A549 (cell line): ENCODE measurements around the gene TRPM6. TPM values are rescaled to one million over a fixed set of nuclear protein-coding genes. Genes with fewer than 3 reads are reported as not detected.

Experiments
- ATAC-seq, 2 experiments: fragments of 200-7000 bp in 1 of 2; fragments of >200 bp in 1 of 2; cut with Nextera tagmentation in 1 of 2; cut with Tn5 transposase in 1 of 2; 3 replicates each; pipeline versions ENCODE4 v1.8.0 to v1.9.1; 2018 to 2020; ENCODE audit warnings: mild to moderate bottlenecking in 1 of 2, moderate library complexity in 1 of 2
- CTCF ChIA-PET: fragments of 300-600 bp; sonication (Branson Sonifier 250); formaldehyde crosslinking; extraction: SDS; loops from one replicate; lab custom pipeline; 2021; ENCODE audit warnings: antibody characterized with exemption, inconsistent platforms; lab: Yijun Ruan, JAX
- POLR2A ChIA-PET: fragments of 350-600 bp; formaldehyde crosslinking; extraction: SDS; loops from one replicate; lab custom pipeline; 2021; ENCODE audit warnings: antibody characterized with exemption, inconsistent platforms; lab: Yijun Ruan, JAX
- DNase-seq, 2 experiments: peaks; one replicate each; pipeline versions ENCODE4 v3.0.0 to v3.0.0-alpha.2; 2011 to 2016; ENCODE audit warnings: low read depth in 1 of 2, low spot score in 1 of 2
- FAIRE-seq: peaks from 2 replicates; lab custom pipeline; 2011; peaks lifted over from hg19 to GRCh38; lab: Jason Lieb, UNC
- H3K27ac ChIP-seq, 2 experiments: fragments of >200 bp; sonication (Bioruptor Twin); formaldehyde crosslinking; 3 replicates each; pipeline ENCODE4 v1.5.1; 2016 to 2017
- H3K4me1 ChIP-seq: fragments of >200 bp; sonication (Bioruptor Twin); formaldehyde crosslinking; 3 replicates; pipeline ENCODE4 v1.6.1; 2016
- H3K4me2 ChIP-seq: fragments of >200 bp; sonication (Bioruptor Twin); formaldehyde crosslinking; 3 replicates; pipeline ENCODE4 v1.6.1; 2016
- H3K4me3 ChIP-seq: fragments of >200 bp; sonication (Bioruptor Twin); formaldehyde crosslinking; 3 replicates; pipeline ENCODE4 v1.5.1; 2016
- H3K9me3 ChIP-seq: fragments of >200 bp; sonication (Bioruptor Twin); formaldehyde crosslinking; 3 replicates; pipeline ENCODE4 v1.6.1; 2016
- BCL3 ChIP-seq: fragments of >200 bp; sonication (Bioruptor Twin); formaldehyde crosslinking; IDR thresholded peaks from 3 replicates; pipeline ENCODE4 v1.6.1; 2016
- CHD2 ChIP-seq: fragments of 150-350 bp; IDR thresholded peaks from 2 replicates; pipeline ENCODE4 v1.6.1; 2014; ENCODE audit warnings: low read length; ENCODE audit not compliant: partially characterized antibody
- CTCF ChIP-seq: fragments of >200 bp; sonication (Bioruptor Twin); formaldehyde crosslinking; IDR thresholded peaks from 3 replicates; pipeline ENCODE4 v1.5.1; 2016
- E2F6 ChIP-seq: IDR thresholded peaks from 2 replicates; pipeline ENCODE4 v1.6.1; 2012; ENCODE audit warnings: low read depth, borderline replicate concordance
- FOSB ChIP-seq: fragments of 250-450 bp; sonication (Bioruptor Pico); IDR thresholded peaks from 2 replicates; pipeline ENCODE4 v1.5.0; 2020; ENCODE audit warnings: mild to moderate bottlenecking, moderate library complexity
- FOSL2 ChIP-seq, 2 experiments: fragments of 450-650 bp in 1 of 2; fragments of >200 bp in 1 of 2; sonication (Bioruptor Twin) in 1 of 2; formaldehyde crosslinking; IDR thresholded peaks; 2 replicates each; pipeline versions ENCODE4 v1.5.0 to v1.6.1; 2016 to 2020; ENCODE audit warnings: mild to moderate bottlenecking in 1 of 2, moderate library complexity in 1 of 2
- HDAC2 ChIP-seq: fragments of 200-600 bp; sonication (generic); IDR thresholded peaks from 2 replicates; pipeline ENCODE4 v1.6.1; 2016
- HOXB13 ChIP-seq: fragments of 250-450 bp; sonication (Bioruptor Pico); IDR thresholded peaks from 2 replicates; pipeline ENCODE4 v1.5.0; 2020; ENCODE audit warnings: low read depth, mild to moderate bottlenecking, moderate library complexity
- KDM1A ChIP-seq: fragments of 200-600 bp; sonication (generic); IDR thresholded peaks from 2 replicates; pipeline ENCODE4 v1.6.1; 2016; ENCODE audit warnings: low read depth, mild to moderate bottlenecking
- KDM5A ChIP-seq: fragments of 200-600 bp; sonication (generic); IDR thresholded peaks from 2 replicates; pipeline ENCODE4 v1.6.1; 2016; ENCODE audit warnings: antibody characterized with exemption, mild to moderate bottlenecking
- MYC ChIP-seq: IDR thresholded peaks from 2 replicates; pipeline ENCODE4 v1.6.1; 2012; ENCODE audit warnings: mild to moderate bottlenecking, inconsistent platforms, low read length, improper control_type of control experiment, borderline replicate concordance
- NR3C1 ChIP-seq: fragments of >200 bp; sonication (Bioruptor Twin); formaldehyde crosslinking; IDR thresholded peaks from 3 replicates; pipeline ENCODE4 v1.6.1; 2017
- PHF8 ChIP-seq: fragments of 200-600 bp; sonication (generic); IDR thresholded peaks from 2 replicates; pipeline ENCODE4 v1.6.1; 2016; ENCODE audit warnings: low read depth, mild to moderate bottlenecking, antibody characterized with exemption, moderate library complexity, borderline replicate concordance
- POLR2A ChIP-seq: IDR thresholded peaks from 2 replicates; pipeline ENCODE4 v1.6.1; 2012; ENCODE audit warnings: mild to moderate bottlenecking, low read length
- RAD21 ChIP-seq, 2 experiments: fragments of >200 bp in 1 of 2; sonication (Bioruptor Twin) in 1 of 2; formaldehyde crosslinking in 1 of 2; IDR thresholded peaks in 1 of 2; conservative IDR thresholded peaks in 1 of 2; 2 replicates in 1 of 2; 3 replicates in 1 of 2; pipeline ENCODE4 v1.6.1; 2012 to 2018; ENCODE audit warnings: inconsistent platforms in 1 of 2
- REST ChIP-seq: fragments of 200-600 bp; sonication (generic); IDR thresholded peaks from 2 replicates; pipeline ENCODE4 v1.6.1; 2016; ENCODE audit warnings: antibody characterized with exemption, mild to moderate bottlenecking, moderate library complexity
- RNF2 ChIP-seq: fragments of 200-600 bp; sonication (generic); IDR thresholded peaks from 2 replicates; pipeline ENCODE4 v1.6.1; 2016; ENCODE audit warnings: low read depth, mild to moderate bottlenecking, antibody characterized with exemption, moderate library complexity, borderline replicate concordance
- TFCP2L1 ChIP-seq: fragments of 250-450 bp; sonication (Bioruptor Pico); IDR thresholded peaks from 2 replicates; pipeline ENCODE4 v1.5.0; 2021; ENCODE audit warnings: mild to moderate bottlenecking
- ZNF302 ChIP-seq: fragments of 250-450 bp; sonication (Bioruptor Pico); IDR thresholded peaks from 2 replicates; pipeline ENCODE4 v1.9.0; 2021; ENCODE audit warnings: inconsistent platforms, mild to moderate bottlenecking, moderate library complexity
- ZSCAN20 ChIP-seq: fragments of 250-450 bp; sonication (Bioruptor Pico); IDR thresholded peaks from 2 replicates; pipeline ENCODE4 v1.8.0; 2022; ENCODE audit warnings: mild to moderate bottlenecking, moderate library complexity
- WGBS: methylation state at CpG from one replicate; pipeline ENCODE4 v1.1.6; 2017; ENCODE audit errors: missing lambda C conversion rate; 5-methylcytosine and 5-hydroxymethylcytosine counted together
- polyA plus RNA-seq, 4 experiments: library from polyadenylated mRNA; depleted of rRNA in 3 of 4; stranded (reverse); fragments of >200 nt; fragmentation: RNase III in 1 of 4; extraction: RNeasy Plus Mini Kit Qiagen cat#74134 plus additional on column Dnase treatment in 1 of 4; gene quantifications; 2 replicates in 3 of 4; 3 replicates in 1 of 4; pipeline ENCODE4 v1.2.3, GENCODE V29; 2011 to 2017
- TF ChIP-seq, protein P1 (sequence below): IDR thresholded peaks from 2 replicates; pipeline ENCODE4 v1.6.1; 2012
- TF ChIP-seq, protein P2 (sequence below): fragments of 250-450 bp; sonication (Bioruptor Pico); IDR thresholded peaks from 2 replicates; pipeline ENCODE4 v1.5.0; 2020; ENCODE audit warnings: low read depth, mild to moderate bottlenecking, moderate library complexity

TRPM6 gene
- polyA plus RNA-seq, 2 of the 4 experiments (the other 2 are of a cell fraction) = 1.5 to 2.1 TPM

DNA sequence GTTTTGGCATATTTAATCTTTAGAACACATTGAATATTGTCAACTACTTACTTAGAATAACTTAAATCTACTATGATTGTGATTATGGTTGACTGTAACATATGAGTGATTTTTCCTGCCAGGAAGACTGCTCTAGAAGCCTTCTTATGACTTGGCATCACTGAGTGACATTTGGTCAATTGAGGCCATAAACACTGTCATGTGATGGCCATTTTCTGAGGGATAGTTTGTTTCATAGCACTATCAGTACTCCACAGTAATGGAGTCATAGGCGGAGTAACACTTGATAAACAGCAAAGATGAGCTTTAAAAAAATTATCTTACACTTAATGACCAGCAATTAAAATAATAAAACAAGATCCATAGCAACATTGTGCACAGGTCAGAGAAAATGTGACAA, 34.0 kb upstream of the TRPM6 start (continued):
- TF ChIP-seq ZSCAN20 (CRISPR knock-in tag) (no peak), TFCP2L1 (CRISPR knock-in tag) (no peak), RNF2 (no peak), MYC (no peak), HOXB13 (CRISPR knock-in tag) (no peak), FOSB (CRISPR knock-in tag) (no peak)

- CTCF ChIA-PET = interaction anchor here (1.0 to 1.7 kb wide), 3 partner anchors 31 to 144 kb away, joined by 4 to 7 read pairs (median 4); partner anchors contain the start of gene C9orf40
- no peak for TF ChIP-seq BCL3
- no peak for TF ChIP-seq REST
- TF ChIP-seq FOSL2 (IDR thresholded peaks at IDR 0.05) = no peak
- TF ChIP-seq FOSL2 (CRISPR knock-in tag; IDR thresholded peaks at IDR 0.05) = peak; percentile 30; the same call in 1 of the 2 replicates
- TF ChIP-seq HDAC2 = no peak
- no peak for TF ChIP-seq CTCF
- no peak for TF ChIP-seq KDM1A
- TF ChIP-seq, protein P1, sequence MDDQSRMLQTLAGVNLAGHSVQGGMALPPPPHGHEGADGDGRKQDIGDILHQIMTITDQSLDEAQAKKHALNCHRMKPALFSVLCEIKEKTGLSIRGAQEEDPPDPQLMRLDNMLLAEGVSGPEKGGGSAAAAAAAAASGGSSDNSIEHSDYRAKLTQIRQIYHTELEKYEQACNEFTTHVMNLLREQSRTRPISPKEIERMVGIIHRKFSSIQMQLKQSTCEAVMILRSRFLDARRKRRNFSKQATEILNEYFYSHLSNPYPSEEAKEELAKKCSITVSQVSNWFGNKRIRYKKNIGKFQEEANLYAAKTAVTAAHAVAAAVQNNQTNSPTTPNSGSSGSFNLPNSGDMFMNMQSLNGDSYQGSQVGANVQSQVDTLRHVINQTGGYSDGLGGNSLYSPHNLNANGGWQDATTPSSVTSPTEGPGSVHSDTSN = no peak
- TF ChIP-seq ZNF302 (CRISPR knock-in tag) = no peak
- Histone ChIP-seq H3K4me2 (no peak overlapping the region), H3K27ac (no peak overlapping the region), H3K9me3 (no peaks in the 10 kb centered on the region), H3K4me3 (no peak overlapping the region), H3K4me1 (0 out of 3 replicates have a peak, but pooled peaks cover 5% of the 10 kb centered on the region)
- ATAC-seq (no peak), DNase-seq (no peak), FAIRE-seq (no peak)
- POLR2A ChIA-PET = no interaction called here
- 39% methylated on average over 3 of the region's 3 CpGs for WGBS
These were observed 33.4 kb upstream of the TRPM6 start for GRCh38 chr9:74920944-74921626.

- POLR2A ChIA-PET = no interaction called here
- ATAC-seq (peak; percentile 34 to 52; a peak in 2 of 6 replicates), FAIRE-seq (no peak), DNase-seq (no peak)
- WGBS = 75% methylated on average over 1 of the region's 2 CpGs
- H3K4me2 ChIP-seq = no peak overlapping the region
- H3K4me3 ChIP-seq = no peak overlapping the region
- H3K9me3 ChIP-seq = no peaks in the 10 kb centered on the region
- H3K27ac ChIP-seq = no peak overlapping the region
- H3K4me1 ChIP-seq = no peaks in the 10 kb centered on the region
- CTCF ChIA-PET = interaction anchor here (0.7 kb wide), 1 partner anchor 11 kb away, joined by 3 read pairs; no protein-coding TSS in a partner anchor
- TF ChIP-seq PHF8 = no peak
- TF ChIP-seq, protein P2, sequence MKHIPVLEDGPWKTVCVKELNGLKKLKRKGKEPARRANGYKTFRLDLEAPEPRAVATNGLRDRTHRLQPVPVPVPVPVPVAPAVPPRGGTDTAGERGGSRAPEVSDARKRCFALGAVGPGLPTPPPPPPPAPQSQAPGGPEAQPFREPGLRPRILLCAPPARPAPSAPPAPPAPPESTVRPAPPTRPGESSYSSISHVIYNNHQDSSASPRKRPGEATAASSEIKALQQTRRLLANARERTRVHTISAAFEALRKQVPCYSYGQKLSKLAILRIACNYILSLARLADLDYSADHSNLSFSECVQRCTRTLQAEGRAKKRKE (CRISPR knock-in tag) = no peak
- no peak for TF ChIP-seq HOXB13 (CRISPR knock-in tag)
- no peak for TF ChIP-seq RAD21 (conservative IDR thresholded peaks at IDR 0.05 in 1 of 2, IDR thresholded peaks at IDR 0.05 in 1 of 2)
- no peak for TF ChIP-seq RNF2
- TF ChIP-seq NR3C1 = no peak
- TF ChIP-seq CHD2 = no peak
- TF ChIP-seq, protein P1 = no peak
- no peak for TF ChIP-seq KDM1A
- no peak for TF ChIP-seq TFCP2L1 (CRISPR knock-in tag)
- no peak for TF ChIP-seq E2F6
- no peak for TF ChIP-seq POLR2A
- TF ChIP-seq KDM5A = no peak
These were observed 22.3 kb upstream of the TRPM6 start for GRCh38 chr9:74910036-74910435.
